ENCODE results near the gene ZC3H12D. TPM values are rescaled to one million over a fixed set of nuclear protein-coding genes. Genes with fewer than 3 reads are reported as not detected.
"Not testable (repeated sequence)": the region's sequence is repeated elsewhere in the genome, so short reads cannot be mapped to it uniquely, and the experiment has no call there.

Gene ZC3H12D
- not detected in 2 replicates for total RNA-seq (2014; rRNA removed; shearing (Covaris generic))

DNA sequence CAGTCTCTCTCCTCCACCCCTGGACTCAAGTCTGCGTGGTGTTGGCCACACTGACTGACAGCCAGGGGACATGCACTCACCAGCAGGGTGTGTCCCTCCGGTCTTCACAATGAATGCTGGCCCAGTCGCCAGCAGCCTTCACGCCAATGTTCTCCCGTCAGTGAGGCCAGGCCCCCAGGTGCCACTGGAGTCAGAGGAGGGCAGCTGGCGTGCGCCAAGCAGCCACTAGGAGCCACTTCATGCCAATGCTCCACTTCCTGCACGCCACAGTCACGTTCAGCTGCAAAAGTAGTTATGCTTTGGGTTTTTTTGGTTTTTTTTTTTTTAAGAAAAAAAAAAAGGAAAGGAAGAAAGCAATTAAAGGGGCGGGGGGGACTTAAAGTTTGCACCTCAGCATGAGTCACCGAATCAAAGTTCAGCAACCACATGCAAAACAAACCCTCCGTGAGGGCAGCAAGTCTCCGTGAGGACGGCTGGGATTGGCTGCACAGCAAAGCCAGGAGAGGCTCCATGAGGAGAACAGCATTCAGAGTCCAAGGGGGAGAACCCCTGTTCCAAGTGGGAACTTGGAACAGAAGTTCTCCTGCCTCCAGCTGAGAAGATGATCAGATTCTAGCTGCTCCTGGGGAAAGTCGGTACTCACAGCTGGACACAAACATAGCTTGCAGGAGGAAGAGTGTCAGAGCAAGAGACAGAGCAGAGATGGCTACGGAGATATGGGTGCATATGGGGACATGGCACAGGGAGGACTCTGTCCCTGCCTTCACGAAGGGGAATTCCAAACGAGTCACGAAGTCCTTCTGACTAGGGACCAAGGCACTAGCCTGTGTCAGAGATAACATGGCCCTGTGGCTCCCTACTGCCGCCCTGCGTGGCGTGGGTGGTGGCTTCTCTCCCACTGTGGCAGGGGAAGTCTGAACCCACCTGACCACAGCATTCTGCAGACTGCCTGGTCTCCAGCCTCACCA, at the start of gene ZC3H12D:
Gene ZC3H12D, minus strand, starts transcription at position 282 of the 968 bp plus-strand sequence. CDS start 10,471 bp downstream, outside the sequence.
- in situ Hi-C loops (cut with HindIII; ENCODE audit: low sequenced_read_pairs): no loop called here
- no peak for DNase-seq (ENCODE audit: low spot score)

DNA sequence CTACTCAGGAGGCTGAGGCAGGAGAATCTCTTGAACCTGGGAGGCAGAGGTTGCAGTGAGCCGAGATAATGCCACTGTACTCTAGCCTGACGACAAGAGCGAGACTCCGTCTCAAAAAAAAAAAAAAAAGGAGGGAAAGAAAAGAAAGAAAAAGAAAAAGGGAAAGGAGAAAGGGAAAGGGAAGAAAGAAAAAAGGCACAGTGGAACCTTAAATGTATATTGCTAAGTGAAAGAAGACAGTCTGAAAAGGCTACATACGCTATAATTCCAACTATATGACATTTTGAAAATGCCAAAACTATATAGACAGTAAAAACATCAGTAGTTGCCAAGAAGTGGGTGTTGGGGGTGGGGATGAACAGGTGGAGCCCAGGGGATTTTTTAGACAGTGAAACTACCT, 44.8 kb upstream of the ZC3H12D start:
- in situ Hi-C loops (cut with HindIII; ENCODE audit: low sequenced_read_pairs): no loop called here
- no peak for DNase-seq (ENCODE audit: low spot score)

DNA sequence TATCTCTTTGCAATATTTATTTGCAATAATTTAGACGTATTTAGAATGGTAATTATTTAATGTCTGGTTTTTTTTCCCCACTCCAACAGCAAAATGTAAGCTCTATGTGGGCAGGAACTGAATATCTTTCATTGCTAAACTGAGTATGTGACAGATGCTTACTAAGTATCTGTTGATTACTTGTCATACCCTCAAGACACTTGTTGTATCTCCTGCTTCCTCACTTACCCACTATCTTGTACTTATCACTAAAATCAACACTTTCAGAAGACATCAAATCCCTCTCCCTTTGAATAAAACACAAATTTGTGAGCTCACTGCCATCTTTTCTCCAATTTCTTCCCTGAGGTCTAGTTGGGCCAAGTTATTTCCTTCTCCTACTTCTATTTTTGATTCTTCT, 30.7 kb upstream of the ZC3H12D start:
- in situ Hi-C loops (cut with HindIII; ENCODE audit: low sequenced_read_pairs): no loop called here

DNA sequence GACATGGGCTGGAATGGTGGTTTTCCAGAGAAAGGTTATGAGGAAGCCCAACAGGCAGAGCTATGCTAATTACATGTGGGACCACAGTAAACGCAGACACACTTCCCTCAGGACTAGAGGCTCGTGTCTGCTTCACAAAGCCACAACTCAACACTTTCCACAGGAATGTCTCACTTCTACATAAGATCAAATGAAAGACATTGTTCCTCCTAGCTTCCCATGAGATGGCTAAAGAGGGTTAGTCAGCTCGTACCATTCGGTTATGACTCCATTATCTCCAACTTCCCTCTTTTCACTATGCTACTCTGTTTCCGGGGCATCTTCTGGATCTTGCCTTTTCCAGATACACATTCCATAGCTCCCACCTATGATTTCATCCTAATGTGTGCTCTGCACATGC, 29.1 kb upstream of the ZC3H12D start:
- no peak for DNase-seq (ENCODE audit: low spot score)
- in situ Hi-C loops (cut with HindIII; ENCODE audit: low sequenced_read_pairs): no loop called here

More for the DNA sequence above, 30.7 kb upstream of the ZC3H12D start:
- no peak for DNase-seq (ENCODE audit: low spot score)

DNA sequence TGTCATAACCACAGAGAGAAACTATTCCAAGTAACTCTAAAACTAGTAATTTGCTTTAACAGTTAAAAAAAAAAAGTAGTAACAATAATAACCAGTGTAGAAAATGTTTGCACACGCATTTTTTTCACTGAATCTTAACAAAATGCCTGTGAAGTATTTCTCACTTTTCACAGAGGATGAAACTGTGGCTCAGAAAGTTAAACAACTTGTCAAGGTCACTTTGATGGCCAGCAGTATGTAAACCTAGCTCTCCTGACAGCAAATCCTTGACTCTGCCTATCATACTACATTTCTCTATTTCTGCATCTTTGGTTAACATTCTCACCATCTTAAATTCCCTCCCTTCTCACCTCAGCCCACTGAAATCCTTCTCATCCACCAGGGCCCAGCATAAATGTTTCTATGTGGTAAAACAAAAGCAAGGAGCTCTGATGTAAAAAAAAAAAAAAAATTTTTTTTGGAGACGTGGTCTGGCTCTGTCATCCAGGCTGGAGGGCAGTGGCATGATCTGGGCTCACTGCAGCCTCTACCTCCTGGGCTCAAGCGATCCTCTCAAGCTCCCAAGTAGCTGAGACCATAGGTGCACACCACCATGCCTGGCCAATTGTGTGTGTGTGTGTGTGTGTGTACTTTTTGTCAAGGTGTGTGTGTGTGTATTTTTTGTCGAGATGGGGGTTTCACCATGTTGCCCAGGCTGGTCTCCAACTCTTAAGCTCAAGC, 26.1 kb upstream of the ZC3H12D start:
- DNase-seq (ENCODE audit: low spot score): no peak
- in situ Hi-C loops (cut with HindIII; ENCODE audit: low sequenced_read_pairs): no loop called here

DNA sequence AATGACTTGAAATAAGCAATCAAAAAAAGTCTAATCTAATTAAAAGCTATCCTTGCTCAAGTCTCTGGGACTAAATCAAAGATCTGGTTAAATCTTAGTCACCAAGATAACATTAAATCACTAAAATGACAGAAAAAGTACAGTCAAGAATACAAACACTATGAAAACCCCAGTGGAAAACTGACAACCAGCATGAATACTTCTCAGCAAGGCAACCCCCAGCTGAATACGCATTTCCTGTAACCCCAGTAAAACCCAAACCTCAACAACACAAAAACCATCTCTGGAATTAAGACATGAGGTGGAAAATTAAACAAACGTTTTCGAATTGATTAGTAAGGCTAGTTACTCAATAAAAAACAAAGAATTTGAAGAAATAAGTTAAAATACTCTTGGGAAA, 23.7 kb upstream of the ZC3H12D start:
- no peak for DNase-seq (ENCODE audit: low spot score)
- in situ Hi-C loops (cut with HindIII; ENCODE audit: low sequenced_read_pairs): no loop called here

DNA sequence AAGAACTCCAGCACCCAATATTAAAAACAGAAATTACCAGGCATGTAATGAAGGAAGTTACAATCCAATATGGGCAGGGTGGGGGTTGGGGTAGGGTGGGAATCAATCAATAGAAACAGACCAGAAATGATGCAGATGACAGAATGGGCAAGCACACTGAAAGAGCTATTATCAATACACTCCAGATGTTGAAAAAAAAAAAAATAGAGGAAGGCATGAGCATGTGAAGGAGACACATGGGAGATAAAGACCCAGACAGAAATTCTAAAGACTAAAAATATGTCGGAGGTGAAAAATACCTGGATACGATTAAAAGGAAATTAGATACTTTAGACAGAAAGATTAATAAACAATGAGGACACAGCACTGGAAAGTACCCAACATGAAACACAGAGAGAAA, 19.1 kb upstream of the ZC3H12D start:
- DNase-seq (ENCODE audit: low spot score): no peak
- in situ Hi-C loops (cut with HindIII; ENCODE audit: low sequenced_read_pairs): no loop called here

DNA sequence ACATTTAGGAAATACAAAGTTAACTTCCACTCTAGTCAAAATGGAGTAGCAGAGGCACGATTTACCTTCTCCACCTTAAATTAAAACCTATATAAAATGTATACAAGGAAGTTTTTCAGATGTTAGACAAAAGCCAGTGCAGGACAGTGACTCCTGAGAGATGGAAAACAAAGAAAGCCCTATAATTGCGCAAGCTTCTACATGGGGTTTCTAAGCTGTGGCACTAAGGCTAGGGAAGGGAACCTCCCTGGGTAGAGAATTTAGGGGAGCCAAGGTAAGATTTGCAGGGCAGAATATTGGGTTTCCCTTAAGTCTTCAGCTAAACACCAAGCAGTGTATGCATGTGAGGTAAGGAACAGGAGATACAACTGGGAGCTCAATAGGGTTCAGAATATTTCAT, 18.5 kb upstream of the ZC3H12D start:
- DNase-seq (ENCODE audit: low spot score): no peak
- in situ Hi-C loops (cut with HindIII; ENCODE audit: low sequenced_read_pairs): no loop called here

DNA sequence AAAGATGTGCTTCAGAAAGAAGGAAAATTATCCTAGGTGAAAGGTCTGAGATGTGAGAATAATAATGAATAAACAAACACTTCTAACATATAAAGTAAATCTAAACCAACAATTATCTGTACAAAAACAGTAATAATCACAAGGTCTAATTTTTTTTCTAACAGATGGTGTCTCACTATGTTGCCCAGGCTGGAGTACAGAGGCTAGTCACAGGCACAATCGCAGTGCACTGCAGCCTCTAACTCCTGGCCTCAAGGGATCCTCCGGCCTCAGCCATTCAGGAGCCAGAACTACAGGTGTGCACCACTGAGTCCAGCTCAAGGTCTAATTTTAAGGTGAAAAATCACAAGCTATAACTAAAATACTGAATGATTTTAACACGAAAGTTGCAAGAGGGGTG, 17.0 kb upstream of the ZC3H12D start:
- in situ Hi-C loops (cut with HindIII; ENCODE audit: low sequenced_read_pairs): no loop called here
- DNase-seq (ENCODE audit: low spot score): no peak

DNA sequence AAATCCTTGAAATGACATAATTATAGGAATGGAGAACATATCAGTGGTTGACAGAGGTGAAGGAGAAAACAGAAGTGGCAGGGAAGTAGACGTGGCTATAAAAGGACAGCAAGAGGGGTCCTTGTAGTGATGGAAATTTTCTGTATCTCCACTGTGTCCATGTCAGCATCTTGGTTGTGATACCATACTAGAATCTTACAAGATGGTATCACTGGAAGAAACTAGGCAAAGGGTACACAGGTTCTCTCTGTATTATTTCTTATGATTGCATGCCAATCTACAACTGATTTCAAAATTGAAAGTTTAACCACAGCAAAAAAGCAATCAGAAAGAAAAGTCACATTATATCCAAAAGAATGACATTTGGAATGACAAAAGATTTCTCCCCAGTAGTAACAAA, 16.4 kb upstream of the ZC3H12D start:
- in situ Hi-C loops (cut with HindIII; ENCODE audit: low sequenced_read_pairs): no loop called here
- no peak for DNase-seq (ENCODE audit: low spot score)

DNA sequence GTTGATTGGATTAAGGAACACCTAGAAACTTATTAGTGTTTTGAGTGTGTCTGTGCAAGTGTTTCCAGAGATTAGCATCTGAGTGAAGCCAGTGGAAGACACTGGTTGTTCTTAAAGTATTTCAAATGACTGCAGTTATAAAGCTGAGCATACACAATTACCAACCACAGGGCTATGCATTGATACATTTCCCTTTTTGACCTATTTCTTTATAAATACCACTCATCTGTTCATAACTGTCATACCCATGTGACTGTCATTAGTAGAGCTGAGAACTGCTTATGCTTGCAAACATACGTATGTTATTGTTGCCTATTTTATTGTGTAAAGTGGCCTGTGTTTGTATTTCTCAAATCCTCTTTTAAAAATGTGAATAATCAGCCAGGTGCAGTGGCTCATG, 15.3 kb upstream of the ZC3H12D start:
- in situ Hi-C loops (cut with HindIII; ENCODE audit: low sequenced_read_pairs): no loop called here

DNA sequence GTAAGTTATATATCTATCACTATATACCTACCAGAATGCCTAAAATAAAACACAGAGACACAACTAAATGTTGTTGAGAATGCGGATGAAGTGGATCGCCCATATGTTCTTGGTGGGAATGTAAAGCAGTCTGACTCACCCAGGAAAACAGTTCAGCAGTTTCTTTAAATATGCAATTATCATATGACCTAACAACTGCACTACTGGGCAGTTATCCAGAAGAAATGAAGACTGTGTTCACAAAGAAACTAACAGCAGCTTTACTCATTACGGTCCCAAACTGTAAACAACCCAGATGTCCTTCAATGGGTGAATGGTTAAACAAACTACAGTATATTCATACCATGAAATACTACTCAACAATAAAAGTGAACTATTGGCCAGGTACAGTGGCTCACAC, 14.3 kb upstream of the ZC3H12D start:
- no peak for DNase-seq (ENCODE audit: low spot score)
- in situ Hi-C loops (cut with HindIII; ENCODE audit: low sequenced_read_pairs): no loop called here

More for the DNA sequence above, 15.3 kb upstream of the ZC3H12D start:
- DNase-seq (ENCODE audit: low spot score): no peak

DNA sequence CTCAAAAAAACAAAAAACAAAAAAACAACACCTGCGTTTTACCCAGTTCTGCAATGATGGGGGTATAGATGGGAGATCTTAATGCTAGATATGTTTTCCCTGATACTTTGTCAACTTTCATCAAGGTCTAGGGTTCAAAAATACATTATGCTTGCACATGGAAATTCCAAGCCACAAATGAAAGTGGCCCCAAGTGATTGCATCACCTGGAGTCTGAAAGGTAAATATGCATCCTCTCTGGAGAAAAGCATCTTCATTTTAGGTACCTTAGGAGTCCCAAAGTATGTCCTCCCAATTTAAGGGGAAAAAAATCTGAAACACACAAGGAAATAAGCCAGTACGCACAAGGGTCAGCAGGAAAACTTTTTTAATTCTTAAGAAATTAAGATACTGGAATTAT, 12.6 kb upstream of the ZC3H12D start:
- in situ Hi-C loops (cut with HindIII; ENCODE audit: low sequenced_read_pairs): no loop called here
- no peak for DNase-seq (ENCODE audit: low spot score)

DNA sequence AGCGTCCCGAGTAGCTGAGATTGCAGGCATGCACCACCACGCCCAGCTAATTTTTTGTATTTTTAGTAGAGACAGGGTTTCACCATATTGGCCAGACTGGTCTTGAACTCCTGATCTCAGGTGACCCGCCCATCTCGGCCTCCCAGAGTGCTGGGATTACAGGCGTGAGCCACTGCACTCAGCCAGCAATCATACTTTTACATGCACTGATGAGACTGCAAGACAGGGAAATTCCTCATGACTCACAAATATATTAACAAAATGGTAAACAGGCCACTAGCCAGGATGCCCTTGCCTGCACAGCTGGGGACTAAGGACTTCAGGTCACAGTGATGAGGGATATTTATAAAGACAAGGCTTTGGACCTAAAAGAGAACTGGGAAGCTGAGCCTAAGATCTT, 11.8 kb upstream of the ZC3H12D start:
- in situ Hi-C loops (cut with HindIII; ENCODE audit: low sequenced_read_pairs); DNase-seq (ENCODE audit: low spot score): not testable (repeated sequence)

DNA sequence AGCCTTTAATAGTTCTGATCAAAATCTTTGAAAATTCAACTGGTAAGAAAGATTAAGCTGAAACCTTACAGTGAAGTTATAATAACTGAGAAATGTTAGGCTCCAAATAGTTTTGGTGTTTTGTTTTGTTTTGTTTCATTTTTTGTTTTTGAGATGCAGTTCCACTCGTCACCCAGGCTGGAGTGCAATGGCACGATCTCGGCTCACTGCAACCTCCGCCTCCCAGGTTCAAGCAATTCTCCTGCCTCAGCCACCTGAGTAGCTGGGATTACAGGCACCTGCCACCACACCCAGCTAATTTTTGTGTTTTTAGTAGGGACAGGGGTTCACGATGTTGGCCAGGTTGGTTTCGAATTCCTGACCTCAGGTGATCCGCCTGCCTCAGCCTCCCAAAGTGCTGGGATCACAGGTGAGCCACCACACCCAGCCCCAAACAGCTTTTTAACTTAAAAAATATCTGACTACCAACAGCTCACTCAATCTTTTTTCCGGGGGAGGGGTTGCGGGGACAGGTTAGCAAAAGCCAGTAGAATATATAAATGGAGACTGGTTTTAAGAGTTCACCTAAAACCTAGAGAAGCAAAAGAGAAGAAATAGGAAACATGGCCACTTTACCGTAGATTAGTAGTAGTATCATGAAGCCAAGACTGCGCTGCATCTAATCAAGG, 10.7 kb upstream of the ZC3H12D start:
- DNase-seq (ENCODE audit: low spot score); in situ Hi-C loops (cut with HindIII; ENCODE audit: low sequenced_read_pairs): not testable (repeated sequence)

DNA sequence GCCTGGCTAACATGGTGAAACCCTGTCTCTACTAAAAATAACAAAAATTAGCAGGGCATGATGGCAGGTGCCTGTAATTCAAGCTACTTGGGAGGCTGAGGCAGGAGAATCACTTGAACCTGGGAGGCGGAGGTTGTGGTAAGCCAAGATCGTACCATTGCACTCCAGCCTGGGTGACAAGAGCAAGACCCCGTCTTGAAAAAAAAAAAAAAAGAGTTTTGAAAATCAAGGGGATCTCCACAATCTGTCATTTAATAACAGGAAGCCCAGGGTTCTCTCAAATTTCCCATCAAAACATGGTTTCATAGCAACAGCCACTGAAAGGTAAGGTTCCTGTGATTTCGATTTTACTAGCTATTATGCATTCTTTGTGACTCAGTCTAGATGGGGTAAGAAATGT, 10.0 kb upstream of the ZC3H12D start:
- DNase-seq (ENCODE audit: low spot score); in situ Hi-C loops (cut with HindIII; ENCODE audit: low sequenced_read_pairs): not testable (repeated sequence)

DNA sequence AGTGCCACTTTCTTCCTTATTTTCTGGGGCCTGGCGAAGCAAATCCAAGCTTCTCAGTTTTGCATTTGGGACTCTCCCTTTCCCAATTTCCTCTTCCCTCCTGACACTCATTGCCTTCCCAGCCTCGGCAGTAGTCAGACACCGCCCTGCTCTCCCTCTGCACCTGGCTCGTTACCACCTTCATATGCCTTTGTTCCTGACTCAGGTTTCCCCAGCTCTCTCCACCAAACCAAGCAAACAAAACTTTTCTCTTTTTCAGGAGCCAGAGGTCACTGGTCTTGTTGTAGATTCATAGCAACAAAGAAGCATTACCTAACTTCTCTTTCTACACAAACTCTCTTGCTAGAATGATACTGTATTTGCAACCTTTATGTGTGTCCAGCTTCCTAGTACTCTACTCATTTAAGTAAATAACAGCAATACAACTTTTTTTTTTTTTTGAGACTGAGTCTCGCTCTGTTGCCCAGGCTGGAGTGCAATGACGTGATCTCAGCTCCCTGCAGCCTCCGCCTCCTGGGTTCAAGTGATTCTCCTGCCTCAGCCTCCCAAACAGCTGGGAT, 9.0 kb upstream of the ZC3H12D start:
- in situ Hi-C loops (cut with HindIII; ENCODE audit: low sequenced_read_pairs): no loop called here
- DNase-seq (ENCODE audit: low spot score): no peak

DNA sequence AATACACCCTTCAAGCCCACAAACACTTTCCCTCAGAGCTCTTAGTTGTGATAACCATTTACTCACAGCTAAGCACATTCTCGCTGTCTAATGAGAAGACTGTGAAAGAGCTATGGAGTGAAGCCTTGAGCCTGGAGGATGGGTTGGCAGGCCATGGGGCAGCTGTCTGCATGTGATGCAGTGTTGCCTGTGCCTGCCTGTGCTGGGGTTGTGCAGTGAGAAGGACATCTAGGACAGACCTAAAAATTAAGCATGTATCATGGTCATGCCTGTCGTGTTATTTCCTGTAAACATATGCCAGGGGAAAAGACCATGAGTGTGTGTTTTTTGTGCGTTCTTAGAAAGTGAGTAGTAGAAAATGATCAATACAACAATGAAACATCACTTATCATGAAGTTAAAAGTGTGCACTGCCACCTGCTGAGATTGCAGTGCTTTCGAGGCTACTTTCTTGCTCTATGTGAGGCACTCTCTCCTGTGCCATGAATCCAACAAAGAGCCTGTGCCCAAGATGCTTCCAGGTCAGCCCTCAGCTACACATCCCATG, 8.1 kb upstream of the ZC3H12D start:
- in situ Hi-C loops (cut with HindIII; ENCODE audit: low sequenced_read_pairs): no loop called here
- DNase-seq (ENCODE audit: low spot score): no peak

DNA sequence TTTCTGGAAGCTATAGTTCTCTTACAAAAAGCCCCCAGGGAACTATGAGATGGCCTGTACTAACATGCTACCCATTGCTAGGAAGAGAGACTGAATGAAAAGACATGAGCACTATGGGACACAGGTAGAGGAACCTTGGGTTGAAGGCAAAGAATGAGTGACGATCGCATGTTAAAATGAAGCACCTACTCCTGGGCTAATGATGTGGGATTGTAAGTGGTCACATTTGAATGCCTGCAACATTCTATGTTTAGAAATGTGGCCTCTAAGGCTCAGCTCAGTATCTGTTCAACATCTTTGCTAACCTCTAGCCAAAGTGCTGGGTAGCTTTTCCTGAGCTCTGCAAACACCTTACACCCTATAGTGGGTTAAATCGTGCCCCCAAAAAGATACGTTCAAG, 5.2 kb upstream of the ZC3H12D start:
- in situ Hi-C loops (cut with HindIII; ENCODE audit: low sequenced_read_pairs): no loop called here
- DNase-seq (ENCODE audit: low spot score): no peak
